OCI-LY3 (cell line): ENCODE results near the gene CALML4.

Experiments used
- EZH2phosphoT487 ChIP-seq: fragments of 200-600 bp; shearing (Covaris generic); IDR thresholded peaks from 2 replicates; pipeline ENCODE4 v1.6.1; 2018; ENCODE audit warnings: antibody characterized with exemption, mixed run types, low read depth
- TF ChIP-seq, protein P1 (sequence below): fragments of 200-600, 300-600 bp; sonication (generic); IDR thresholded peaks from 2 replicates; pipeline ENCODE4 v1.5.1; 2014; ENCODE audit warnings: antibody characterized with exemption, low read length, low read depth

DNA sequence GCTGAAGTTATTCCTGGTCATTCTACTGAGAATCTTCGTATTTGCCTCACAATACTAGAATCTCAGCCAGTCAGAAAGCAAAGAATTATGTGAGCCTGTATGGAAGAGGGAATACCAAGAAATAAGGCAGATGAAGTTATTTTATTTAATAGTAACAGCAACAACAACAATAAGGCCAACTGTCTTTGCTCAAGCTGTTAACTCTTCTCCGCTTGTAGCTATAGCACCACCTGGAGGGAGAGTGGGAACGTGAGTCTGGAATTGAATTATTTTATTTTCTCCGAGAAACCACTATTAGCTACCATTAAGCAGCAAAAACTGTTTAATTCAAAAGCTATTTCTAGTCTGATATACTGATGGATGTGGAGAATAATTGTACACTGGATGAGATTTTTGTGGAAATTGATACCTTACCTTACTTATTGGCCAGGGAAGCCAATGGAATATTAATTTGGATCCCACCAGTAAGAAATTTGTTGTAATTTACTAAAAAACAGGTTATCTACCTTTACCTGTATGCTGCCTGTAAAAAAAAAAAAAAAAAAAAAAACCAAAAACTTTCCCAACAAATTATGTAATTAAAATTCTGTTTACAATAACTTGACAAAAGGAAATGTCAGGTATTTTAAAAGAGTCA is 50.1 kb downstream of the CALML4 start:
- TF ChIP-seq, protein P1, sequence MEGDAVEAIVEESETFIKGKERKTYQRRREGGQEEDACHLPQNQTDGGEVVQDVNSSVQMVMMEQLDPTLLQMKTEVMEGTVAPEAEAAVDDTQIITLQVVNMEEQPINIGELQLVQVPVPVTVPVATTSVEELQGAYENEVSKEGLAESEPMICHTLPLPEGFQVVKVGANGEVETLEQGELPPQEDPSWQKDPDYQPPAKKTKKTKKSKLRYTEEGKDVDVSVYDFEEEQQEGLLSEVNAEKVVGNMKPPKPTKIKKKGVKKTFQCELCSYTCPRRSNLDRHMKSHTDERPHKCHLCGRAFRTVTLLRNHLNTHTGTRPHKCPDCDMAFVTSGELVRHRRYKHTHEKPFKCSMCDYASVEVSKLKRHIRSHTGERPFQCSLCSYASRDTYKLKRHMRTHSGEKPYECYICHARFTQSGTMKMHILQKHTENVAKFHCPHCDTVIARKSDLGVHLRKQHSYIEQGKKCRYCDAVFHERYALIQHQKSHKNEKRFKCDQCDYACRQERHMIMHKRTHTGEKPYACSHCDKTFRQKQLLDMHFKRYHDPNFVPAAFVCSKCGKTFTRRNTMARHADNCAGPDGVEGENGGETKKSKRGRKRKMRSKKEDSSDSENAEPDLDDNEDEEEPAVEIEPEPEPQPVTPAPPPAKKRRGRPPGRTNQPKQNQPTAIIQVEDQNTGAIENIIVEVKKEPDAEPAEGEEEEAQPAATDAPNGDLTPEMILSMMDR = peak; percentile 85
- no peak for TF ChIP-seq EZH2phosphoT487
